Measurements from ENCODE around the gene GCH1. TPM values are rescaled to one million over a fixed set of nuclear protein-coding genes. Genes with fewer than 3 reads are reported as not detected.

GCH1 gene
- total RNA-seq, 1 experiment from 2014 or later: 16.7 TPM

DNA sequence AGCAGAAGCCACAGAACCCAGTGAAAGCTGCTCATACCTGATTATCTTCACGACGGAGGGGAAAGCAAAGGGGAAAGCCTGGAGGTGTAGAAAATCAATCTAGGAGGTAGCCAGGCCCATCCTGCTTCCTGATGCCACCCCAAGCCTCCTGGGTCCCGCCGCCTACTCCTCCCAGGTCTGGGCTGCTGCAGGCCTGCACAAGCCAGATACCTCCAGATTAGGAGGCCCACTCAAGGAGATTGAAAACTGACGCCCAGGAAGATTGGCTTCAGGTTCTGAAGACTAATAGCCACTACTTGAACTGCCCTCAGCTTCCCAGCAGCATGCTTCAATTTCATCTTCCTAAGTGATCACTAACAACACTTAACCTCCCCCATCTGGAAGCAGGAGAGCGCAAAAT is 87.1 kb downstream of the GCH1 start:
- H3K27me3 ChIP-seq (ENCODE audit: insufficient read depth, low read length): no peaks in the 10 kb centered on the region
- H3K9me3 ChIP-seq (ENCODE audit: control insufficient read depth in 1 of 2, insufficient read depth in 1 of 2, low read depth in 1 of 2, low read length in 2 of 2): no peaks in the 10 kb centered on the region
- H3K36me3 ChIP-seq (ENCODE audit: control insufficient read depth in 1 of 2, insufficient read depth in 2 of 2, low read length in 2 of 2): no peaks in the 10 kb centered on the region
- ChIA-PET CTCF (interaction anchor here (0.7 kb wide), 1 partner anchor 10 kb away, joined by 3 read pairs; no protein-coding TSS in a partner anchor), POLR2A (no interaction called here), RAD21 (ENCODE audit: low non-redundant PET in 1 of 2, low total read pairs in 2 of 2, uncharacterized antibody in 2 of 2, unreplicated experiment in 2 of 2) (no interaction called here)
- no peak overlapping the region for H3K9ac ChIP-seq (ENCODE audit: low read length)
- no peak overlapping the region for H3K27ac ChIP-seq (ENCODE audit: low read depth, low read length)
- no peak overlapping the region for H3K4me2 ChIP-seq (ENCODE audit: low read length)
- H3K4me1 ChIP-seq (ENCODE audit: control insufficient read depth in 1 of 2, insufficient read depth in 2 of 2, low read length in 2 of 2): no peaks in the 10 kb centered on the region
- intact Hi-C loops (cut with micrococcal nuclease): no loop called here
- H3K79me2 ChIP-seq (ENCODE audit: insufficient read depth, low read length): no peaks in the 10 kb centered on the region
- H3K4me3 ChIP-seq (replicated peaks in 1 of 2; ENCODE audit: low read depth in 1 of 2, low read length in 2 of 2): no peak overlapping the region
- DNase-seq (ENCODE audit: low read depth, low spot score): no peak
- BruUV-seq (replicated peaks): no TSS peak
- TF ChIP-seq ZFX (IDR thresholded peaks at IDR 0.05) (no peak), EZH2 (IDR thresholded peaks at IDR 0.05) (no peak), SIN3A (IDR thresholded peaks at IDR 0.05; ENCODE audit: low read depth) (no peak), POLR2A (IDR thresholded peaks at IDR 0.05; ENCODE audit: borderline replicate concordance, extremely low read depth, insufficient read depth, insufficient read length) (no peak), JUND (IDR thresholded peaks at IDR 0.05) (no peak), RAD21 (IDR thresholded peaks at IDR 0.05; ENCODE audit: low read depth) (no peak), MAX (IDR thresholded peaks at IDR 0.05) (no peak), CBX3 (IDR thresholded peaks at IDR 0.05; ENCODE audit: low read depth) (no peak), EGR1 (IDR thresholded peaks at IDR 0.05; ENCODE audit: low read depth) (no peak), CEBPB (IDR thresholded peaks at IDR 0.05; ENCODE audit: low read depth) (no peak), ZBTB33 (IDR thresholded peaks at IDR 0.05; ENCODE audit: extremely low read depth, insufficient replicate concordance, low read length) (no peak), YY1 (IDR thresholded peaks at IDR 0.05; ENCODE audit: extremely low read depth, insufficient replicate concordance, low read depth, low read length) (no peak), TCF7L2 (IDR thresholded peaks at IDR 0.05; ENCODE audit: borderline replicate concordance, extremely low read depth, insufficient read depth, insufficient read length) (no peak), SP1 (IDR thresholded peaks at IDR 0.05; ENCODE audit: low read depth) (no peak), ELF1 (IDR thresholded peaks at IDR 0.05; ENCODE audit: borderline replicate concordance, low read depth) (no peak), POLR2AphosphoS5 (IDR thresholded peaks at IDR 0.05; ENCODE audit: low read depth, low read length) (no peak), EZH2phosphoT487 (IDR thresholded peaks at IDR 0.05; ENCODE audit: borderline replicate concordance) (no peak)
- TF ChIP-seq, protein P1, sequence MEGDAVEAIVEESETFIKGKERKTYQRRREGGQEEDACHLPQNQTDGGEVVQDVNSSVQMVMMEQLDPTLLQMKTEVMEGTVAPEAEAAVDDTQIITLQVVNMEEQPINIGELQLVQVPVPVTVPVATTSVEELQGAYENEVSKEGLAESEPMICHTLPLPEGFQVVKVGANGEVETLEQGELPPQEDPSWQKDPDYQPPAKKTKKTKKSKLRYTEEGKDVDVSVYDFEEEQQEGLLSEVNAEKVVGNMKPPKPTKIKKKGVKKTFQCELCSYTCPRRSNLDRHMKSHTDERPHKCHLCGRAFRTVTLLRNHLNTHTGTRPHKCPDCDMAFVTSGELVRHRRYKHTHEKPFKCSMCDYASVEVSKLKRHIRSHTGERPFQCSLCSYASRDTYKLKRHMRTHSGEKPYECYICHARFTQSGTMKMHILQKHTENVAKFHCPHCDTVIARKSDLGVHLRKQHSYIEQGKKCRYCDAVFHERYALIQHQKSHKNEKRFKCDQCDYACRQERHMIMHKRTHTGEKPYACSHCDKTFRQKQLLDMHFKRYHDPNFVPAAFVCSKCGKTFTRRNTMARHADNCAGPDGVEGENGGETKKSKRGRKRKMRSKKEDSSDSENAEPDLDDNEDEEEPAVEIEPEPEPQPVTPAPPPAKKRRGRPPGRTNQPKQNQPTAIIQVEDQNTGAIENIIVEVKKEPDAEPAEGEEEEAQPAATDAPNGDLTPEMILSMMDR (IDR thresholded peaks at IDR 0.05 in 2 of 3, conservative IDR thresholded peaks at IDR 0.05 in 1 of 3; ENCODE audit: borderline replicate concordance in 1 of 3, insufficient read depth in 1 of 3, low read depth in 2 of 3, low read length in 2 of 3): no peak
- TF ChIP-seq, protein P2, sequence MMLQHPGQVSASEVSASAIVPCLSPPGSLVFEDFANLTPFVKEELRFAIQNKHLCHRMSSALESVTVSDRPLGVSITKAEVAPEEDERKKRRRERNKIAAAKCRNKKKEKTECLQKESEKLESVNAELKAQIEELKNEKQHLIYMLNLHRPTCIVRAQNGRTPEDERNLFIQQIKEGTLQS (IDR thresholded peaks at IDR 0.05): no peak
- 0 out of 2 replicates have a peak, but pooled peaks cover 4% of the 10 kb centered on the region for H3K9me2 ChIP-seq (ENCODE audit: insufficient read depth)
- no peak for ATAC-seq
- no peak overlapping the region for H2AFZ ChIP-seq (ENCODE audit: low read depth, low read length, poor library complexity, severe bottlenecking)
- H4K20me1 ChIP-seq (ENCODE audit: insufficient read depth): no peaks in the 10 kb centered on the region
